Caco-2 (cell line): ENCODE measurements around the gene HPGDS. TPM values are rescaled to one million over a fixed set of nuclear protein-coding genes. Genes with fewer than 3 reads are reported as not detected.

ENCODE experiments used
- BruUV-seq: library from RNA; stranded (reverse); fragments of 400-500 nt; replicated peaks from 2 replicates; lab custom pipeline; 2021; lab: Mats Ljungman, UMichigan
- CTCF ChIA-PET: fragments of 300-600 bp; sonication (Branson Sonifier 250); formaldehyde crosslinking; loops from one replicate; lab custom pipeline; 2022; ENCODE audit warnings: antibody characterized with exemption; lab: Charles Lee
- POLR2A ChIA-PET: fragments of 300-600 bp; sonication (Branson Sonifier 250); formaldehyde crosslinking; loops from one replicate; lab custom pipeline; 2022; ENCODE audit warnings: antibody characterized with exemption; lab: Charles Lee
- DNase-seq, 2 experiments: peaks; one replicate each; pipeline versions ENCODE4 v3.0.0 to v3.0.0-alpha.2; 2020 to 2022
- H3K27me3 ChIP-seq: replicated peaks from 2 replicates; pipeline ENCODE4 v1.6.0; 2011; ENCODE audit warnings: low read length; ENCODE audit not compliant: control insufficient read depth, insufficient read depth
- H3K36me3 ChIP-seq: 2 replicates; pipeline ENCODE4 v1.5.1; 2011; ENCODE audit warnings: low read length; ENCODE audit not compliant: control insufficient read depth, insufficient read depth
- H3K4me1 ChIP-seq: fragments of 250-450 bp; sonication (Bioruptor Pico); 2 replicates; pipeline ENCODE4 v1.5.1; 2020; ENCODE audit warnings: mild to moderate bottlenecking
- H3K4me3 ChIP-seq: 2 replicates; pipeline ENCODE4 v1.5.1; 2011; ENCODE audit warnings: low read depth, mild to moderate bottlenecking, control low read depth, low read length
- H3K9me3 ChIP-seq: fragments of 250-450 bp; sonication (Bioruptor Pico); 2 replicates; pipeline ENCODE4 v1.5.1; 2020; ENCODE audit warnings: mild to moderate bottlenecking, moderate library complexity
- H3K27ac Mint-ChIP-seq: one replicate; pipeline ENCODE4 v1.8.0; 2022; ENCODE audit warnings: mixed read lengths; ENCODE audit not compliant: unreplicated experiment
- H3K27me3 Mint-ChIP-seq: one replicate; pipeline ENCODE4 v1.8.0; 2022; ENCODE audit warnings: mixed read lengths; ENCODE audit not compliant: insufficient read depth, unreplicated experiment
- H3K36me3 Mint-ChIP-seq: one replicate; pipeline ENCODE4 v1.8.0; 2022; ENCODE audit warnings: mild to moderate bottlenecking, mixed read lengths; ENCODE audit not compliant: insufficient read depth, unreplicated experiment
- H3K4me1 Mint-ChIP-seq: one replicate; pipeline ENCODE4 v1.8.0; 2022; ENCODE audit warnings: low read depth, mixed read lengths; ENCODE audit not compliant: unreplicated experiment
- H3K4me3 Mint-ChIP-seq: one replicate; pipeline ENCODE4 v1.8.0; 2022; ENCODE audit warnings: mild to moderate bottlenecking, moderate library complexity, mixed read lengths; ENCODE audit not compliant: unreplicated experiment
- H3K9me3 Mint-ChIP-seq: one replicate; pipeline ENCODE4 v1.8.0; 2022; ENCODE audit warnings: mixed read lengths; ENCODE audit not compliant: unreplicated experiment
- CTCF ChIP-seq, 2 experiments: fragments of 200-600 bp in 1 of 2; IDR thresholded peaks; 1 replicate in 1 of 2; 2 replicates in 1 of 2; pipeline versions ENCODE4 v1.5.1 to v1.8.0; 2011 to 2022; ENCODE audit warnings: antibody characterized with exemption in 1 of 2, control low read depth in 1 of 2, inconsistent platforms in 1 of 2, low read depth in 1 of 2, low read length in 1 of 2, mild to moderate bottlenecking in 1 of 2, moderate library complexity in 1 of 2; ENCODE audit not compliant: insufficient read depth in 1 of 2, severe bottlenecking in 1 of 2, unreplicated experiment in 1 of 2
- intact Hi-C: fragments of 100-400 bp; cut with micrococcal nuclease; formaldehyde crosslinking; loops from one replicate; pipeline ENCODE4 v1.10.0; 2022; ENCODE audit not compliant: unreplicated experiment
- total RNA-seq: library from RNA; stranded (reverse); gene quantifications from 2 replicates; pipeline ENCODE4 v1.2.3, GENCODE V29; 2022

The HPGDS gene
- total RNA-seq, 1 experiment from 2014 or later, result not detected

- no peaks in the 10 kb centered on the region for H3K4me1 Mint-ChIP-seq
- peaks cover 1% of the 10 kb centered on the region; the same call in 1 of the 2 replicates for H3K36me3 ChIP-seq
- no TSS peak for BruUV-seq
- no peaks in the 10 kb centered on the region for H3K4me1 ChIP-seq
- H3K27ac Mint-ChIP-seq, result no peak overlapping the region
- H3K4me3 ChIP-seq, result no peak overlapping the region
- no peak overlapping the region for H3K4me3 Mint-ChIP-seq
- intact Hi-C loops, result no loop called here
- H3K36me3 Mint-ChIP-seq, result peaks cover 20% of the 10 kb centered on the region
- H3K9me3 Mint-ChIP-seq, result no peaks in the 10 kb centered on the region
- POLR2A ChIA-PET, result no interaction called here
- H3K27me3 Mint-ChIP-seq, result no peaks in the 10 kb centered on the region
- DNase-seq, result no peak
- TF ChIP-seq CTCF (IDR thresholded peaks at IDR 0.05; ENCODE audit: insufficient read depth in 1 of 2, low read depth in 1 of 2, low read length in 1 of 2, severe bottlenecking in 1 of 2, unreplicated experiment in 1 of 2), result no peak
- CTCF ChIA-PET, result no interaction called here
- no peaks in the 10 kb centered on the region for H3K27me3 ChIP-seq
- no peaks in the 10 kb centered on the region for H3K9me3 ChIP-seq
Measured at GRCh38 chr4:94262163-94263016, 80.2 kb downstream of the HPGDS start.

GRCh38 chr4:94256828-94257227 lies 85.8 kb downstream of the HPGDS start:
- ChIA-PET CTCF (no interaction called here), POLR2A (no interaction called here)
- Histone ChIP-seq H3K36me3 (peaks cover 1% of the 10 kb centered on the region; the same call in 1 of the 2 replicates), H3K4me3 (no peak overlapping the region), H3K27me3 (no peaks in the 10 kb centered on the region), H3K9me3 (no peaks in the 10 kb centered on the region), H3K4me1 (no peaks in the 10 kb centered on the region)
- Mint-ChIP-seq H3K36me3 (peaks cover 25% of the 10 kb centered on the region), H3K4me1 (no peaks in the 10 kb centered on the region), H3K27ac (no peak overlapping the region), H3K4me3 (no peak overlapping the region), H3K9me3 (no peaks in the 10 kb centered on the region), H3K27me3 (no peaks in the 10 kb centered on the region)
- no peak for DNase-seq
- intact Hi-C loops, result loop anchor here (1.0 to 2.0 kb wide), 3 partner anchors 130 to 465 kb away; no protein-coding TSS in a partner anchor
- peak; percentile 18 to 30 for TF ChIP-seq CTCF (IDR thresholded peaks at IDR 0.05; ENCODE audit: insufficient read depth in 1 of 2, low read depth in 1 of 2, low read length in 1 of 2, severe bottlenecking in 1 of 2, unreplicated experiment in 1 of 2)
- no TSS peak for BruUV-seq

GRCh38 chr4:94256144-94256783 lies 86.4 kb downstream of the HPGDS start:
- Mint-ChIP-seq H3K27me3 (no peaks in the 10 kb centered on the region), H3K4me1 (no peaks in the 10 kb centered on the region), H3K4me3 (no peak overlapping the region), H3K9me3 (no peaks in the 10 kb centered on the region), H3K27ac (no peak overlapping the region), H3K36me3 (peaks cover 25% of the 10 kb centered on the region)
- no peaks in the 10 kb centered on the region for H3K9me3 ChIP-seq
- no peaks in the 10 kb centered on the region for H3K27me3 ChIP-seq
- H3K36me3 ChIP-seq, result peaks cover 1% of the 10 kb centered on the region; the same call in 1 of the 2 replicates
- no peak for TF ChIP-seq CTCF (IDR thresholded peaks at IDR 0.05; ENCODE audit: insufficient read depth in 1 of 2, low read depth in 1 of 2, low read length in 1 of 2, severe bottlenecking in 1 of 2, unreplicated experiment in 1 of 2)
- H3K4me1 ChIP-seq, result no peaks in the 10 kb centered on the region
- no peak overlapping the region for H3K4me3 ChIP-seq
- ChIA-PET CTCF (no interaction called here), POLR2A (no interaction called here)
- DNase-seq, result no peak
- intact Hi-C loops, result loop anchor here (2.0 kb wide), 2 partner anchors 129 to 359 kb away; no protein-coding TSS in a partner anchor
- no TSS peak for BruUV-seq
